Skeletal muscle satellite cell (primary cell): ENCODE results near the gene ASPRV1.

Experiments
- H3K27me3 ChIP-seq: 2 replicates; pipeline ENCODE4 v1.7.0; 2013; ENCODE audit warnings: low read length; ENCODE audit not compliant: control insufficient read depth, insufficient read depth
- H3K36me3 ChIP-seq: 2 replicates; pipeline ENCODE4 v1.7.0; 2013; ENCODE audit warnings: mild to moderate bottlenecking, control low read depth, low read length; ENCODE audit not compliant: insufficient read depth
- H3K4me1 ChIP-seq: 2 replicates; pipeline ENCODE4 v1.7.0; 2013; ENCODE audit warnings: low read length; ENCODE audit not compliant: control insufficient read depth, insufficient read depth
- H3K4me2 ChIP-seq: 2 replicates; pipeline ENCODE4 v1.7.0; 2013; ENCODE audit warnings: mild to moderate bottlenecking, low read length
- H3K4me3 ChIP-seq: 2 replicates; pipeline ENCODE4 v1.7.0; 2013; ENCODE audit warnings: low read length
- H3K9ac ChIP-seq: 2 replicates; pipeline ENCODE4 v1.7.0; 2013; ENCODE audit warnings: mild to moderate bottlenecking, low read depth, low read length, moderate library complexity
- H3K9me3 ChIP-seq: replicated peaks from 2 replicates; pipeline ENCODE4 v1.7.0; 2013; ENCODE audit warnings: mild to moderate bottlenecking, control low read depth, low read length

The ASPRV1 gene

GRCh38 chr2:69945441-69945840, 16.0 kb downstream of the ASPRV1 start:
- H3K4me3 ChIP-seq, result peak overlapping the region; percentile 36
- H3K27me3 ChIP-seq, result no peaks in the 10 kb centered on the region
- H3K4me1 ChIP-seq, result peaks cover 24% of the 10 kb centered on the region
- H3K9ac ChIP-seq, result peak overlapping the region; percentile 16
- no peak overlapping the region for H3K4me2 ChIP-seq
- no peaks in the 10 kb centered on the region for H3K36me3 ChIP-seq
- no peaks in the 10 kb centered on the region for H3K9me3 ChIP-seq

- Histone ChIP-seq H3K27me3 (no peaks in the 10 kb centered on the region), H3K36me3 (no peaks in the 10 kb centered on the region), H3K9me3 (no peaks in the 10 kb centered on the region), H3K4me3 (no peak overlapping the region), H3K4me2 (no peak overlapping the region), H3K4me1 (peaks cover 24% of the 10 kb centered on the region), H3K9ac (no peak overlapping the region)
Observed at GRCh38 chr2:69944756-69945155, 16.7 kb downstream of the ASPRV1 start.

- Histone ChIP-seq H3K27me3 (no peaks in the 10 kb centered on the region), H3K4me3 (no peak overlapping the region), H3K4me1 (peaks cover 24% of the 10 kb centered on the region), H3K4me2 (no peak overlapping the region), H3K9ac (no peak overlapping the region), H3K9me3 (no peaks in the 10 kb centered on the region), H3K36me3 (no peaks in the 10 kb centered on the region)
Observed at GRCh38 chr2:69943843-69944525, 17.4 kb downstream of the ASPRV1 start.

GRCh38 chr2:69943000-69943842, 18.2 kb downstream of the ASPRV1 start:
- Histone ChIP-seq H3K4me3 (no peak overlapping the region), H3K4me1 (peaks cover 21% of the 10 kb centered on the region), H3K9me3 (no peaks in the 10 kb centered on the region), H3K9ac (no peak overlapping the region), H3K36me3 (peaks cover 6% of the 10 kb centered on the region), H3K4me2 (no peak overlapping the region), H3K27me3 (no peaks in the 10 kb centered on the region)

- H3K9ac ChIP-seq, result no peak overlapping the region
- H3K9me3 ChIP-seq, result no peaks in the 10 kb centered on the region
- H3K4me2 ChIP-seq, result no peak overlapping the region
- H3K36me3 ChIP-seq, result peaks cover 22% of the 10 kb centered on the region
- H3K4me3 ChIP-seq, result no peak overlapping the region
- peaks cover 9% of the 10 kb centered on the region for H3K4me1 ChIP-seq
- no peaks in the 10 kb centered on the region for H3K27me3 ChIP-seq
Observed at GRCh38 chr2:69940691-69941090, 20.7 kb downstream of the ASPRV1 start.

- Histone ChIP-seq H3K9ac (no peak overlapping the region), H3K27me3 (no peaks in the 10 kb centered on the region), H3K4me3 (no peak overlapping the region), H3K9me3 (no peaks in the 10 kb centered on the region), H3K36me3 (peaks cover 28% of the 10 kb centered on the region), H3K4me2 (no peak overlapping the region), H3K4me1 (peaks cover 7% of the 10 kb centered on the region)
Observed at GRCh38 chr2:69939722-69940121, 21.7 kb downstream of the ASPRV1 start.

GRCh38 chr2:69937968-69938367, 23.5 kb downstream of the ASPRV1 start:
- Histone ChIP-seq H3K4me1 (peaks cover 24% of the 10 kb centered on the region), H3K27me3 (no peaks in the 10 kb centered on the region), H3K4me2 (no peak overlapping the region), H3K4me3 (no peak overlapping the region), H3K36me3 (peaks cover 28% of the 10 kb centered on the region), H3K9ac (no peak overlapping the region), H3K9me3 (no peaks in the 10 kb centered on the region)

- Histone ChIP-seq H3K36me3 (peaks cover 28% of the 10 kb centered on the region), H3K4me3 (no peak overlapping the region), H3K4me1 (peaks cover 33% of the 10 kb centered on the region), H3K4me2 (no peak overlapping the region), H3K9me3 (no peaks in the 10 kb centered on the region), H3K27me3 (no peaks in the 10 kb centered on the region), H3K9ac (no peak overlapping the region)
Observed at GRCh38 chr2:69936906-69937305, 24.5 kb downstream of the ASPRV1 start.

GRCh38 chr2:69935011-69935410, 26.4 kb downstream of the ASPRV1 start:
- Histone ChIP-seq H3K36me3 (peaks cover 28% of the 10 kb centered on the region), H3K9me3 (no peaks in the 10 kb centered on the region), H3K4me3 (no peak overlapping the region), H3K4me1 (peaks cover 37% of the 10 kb centered on the region), H3K4me2 (no peak overlapping the region), H3K9ac (no peak overlapping the region), H3K27me3 (no peaks in the 10 kb centered on the region)

- H3K27me3 ChIP-seq, result no peaks in the 10 kb centered on the region
Observed at GRCh38 chr2:69934614-69934908, 26.9 kb downstream of the ASPRV1 start.

GRCh38 chr2:69933839-69934613, 27.4 kb downstream of the ASPRV1 start:
- Histone ChIP-seq H3K27me3 (no peaks in the 10 kb centered on the region), H3K36me3 (peaks cover 28% of the 10 kb centered on the region), H3K4me1 (peaks cover 37% of the 10 kb centered on the region), H3K9me3 (no peaks in the 10 kb centered on the region), H3K9ac (peak overlapping the region; percentile 54), H3K4me2 (peak overlapping the region; percentile 69), H3K4me3 (no peak overlapping the region)

More at GRCh38 chr2:69934614-69934908, 26.9 kb downstream of the ASPRV1 start:
- peak overlapping the region; percentile 69 for H3K4me2 ChIP-seq
- H3K9ac ChIP-seq, result peak overlapping the region; percentile 54
- peaks cover 28% of the 10 kb centered on the region for H3K36me3 ChIP-seq
- H3K4me3 ChIP-seq, result no peak overlapping the region
- peaks cover 37% of the 10 kb centered on the region for H3K4me1 ChIP-seq
- H3K9me3 ChIP-seq, result no peaks in the 10 kb centered on the region
